Stimulated activated CD8-positive, alpha-beta memory T cell treated with anti-CD3 and anti-CD28 coated beads, Interleukin-12 subunit alpha, Interleukin-12 subunit beta, amount 100 ng/mL, for 24 hours (primary cell): ENCODE results near the gene ALDH5A1.
"Not testable (repeated sequence)": the region's sequence is repeated elsewhere in the genome, so short reads cannot be mapped to it uniquely, and the experiment has no call there.

Experiments
- DNase-seq: peaks from one replicate; pipeline ENCODE4 v3.0.0-alpha.2; 2020; ENCODE audit errors: extremely low read depth

The ALDH5A1 gene

GRCh38 chr6:24486065-24486464 is 8.7 kb upstream of the ALDH5A1 start:
- no peak for DNase-seq

DNA sequence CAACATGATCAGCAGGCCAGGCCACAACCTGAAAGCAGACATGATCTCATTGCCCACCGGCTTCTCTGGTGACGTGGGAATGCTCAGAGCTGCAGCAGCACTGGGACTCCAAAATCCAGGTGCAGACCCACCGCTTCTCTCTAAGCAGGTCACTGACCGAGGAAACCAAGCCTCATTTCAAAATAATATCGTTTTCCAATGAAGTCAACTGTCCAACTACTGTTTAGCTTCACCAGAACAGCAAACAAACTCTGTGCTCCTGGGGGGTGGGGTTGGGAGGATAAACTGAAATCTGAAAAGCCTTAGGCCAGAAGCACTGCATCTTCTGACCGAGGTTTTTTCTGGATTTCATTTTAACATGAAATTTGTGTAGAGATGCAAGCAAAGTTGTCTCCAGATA is 5.3 kb upstream of the ALDH5A1 start, which contains the start of gene GPLD1:
Gene GPLD1, minus strand, starts transcription at position 109 of the 400 bp plus-strand sequence. Its CDS starts 67 bp downstream, at position 42.
- no peak for DNase-seq

- DNase-seq: no peak
Observed at GRCh38 chr6:24489881-24490280, 4.9 kb upstream of the ALDH5A1 start.

- no peak for DNase-seq
Observed at GRCh38 chr6:24490948-24491347, 3.8 kb upstream of the ALDH5A1 start.

GRCh38 chr6:24492475-24492874 is 2.3 kb upstream of the ALDH5A1 start:
- no peak for DNase-seq

DNA sequence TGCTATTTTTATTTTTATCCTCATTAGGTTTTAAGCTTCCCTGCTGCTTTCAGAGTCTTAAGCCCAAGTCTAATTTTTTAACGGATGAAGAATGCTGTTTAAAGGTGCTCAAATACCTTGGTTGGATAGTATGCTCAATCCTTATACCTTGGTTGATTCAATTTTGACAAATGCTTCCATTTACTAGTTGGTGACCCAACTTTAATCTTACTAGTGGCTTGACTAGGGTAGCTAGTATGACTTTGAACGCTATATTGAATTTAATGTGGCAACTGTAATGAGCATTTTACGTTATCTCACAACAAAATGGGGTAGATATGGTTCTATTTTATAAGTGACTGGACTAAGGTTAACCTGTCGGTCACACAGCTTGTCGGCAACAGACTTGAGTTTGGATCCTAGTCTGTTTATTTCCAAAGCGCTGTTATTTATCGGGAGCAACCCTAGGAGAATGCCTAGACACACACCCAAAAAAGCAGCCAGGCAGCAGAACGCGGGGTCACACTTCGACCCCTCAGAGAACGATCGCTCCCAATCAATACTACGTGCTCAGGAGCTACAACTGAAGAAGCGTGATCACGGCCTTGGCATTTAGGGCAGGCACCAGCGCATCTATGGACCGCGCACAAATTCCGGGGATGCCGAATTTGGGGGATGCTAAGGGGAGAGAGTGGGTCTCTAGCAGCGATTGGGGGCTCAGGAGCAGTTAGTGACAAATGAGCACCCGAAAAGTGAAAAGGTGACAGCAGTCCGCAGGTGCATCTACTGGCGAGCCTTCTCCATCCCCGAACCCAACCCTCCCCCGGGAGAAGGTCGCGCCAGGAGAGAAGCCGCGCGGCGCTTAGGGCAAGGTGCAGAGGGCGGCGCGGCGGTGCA is 586 bp upstream of the ALDH5A1 start:
- DNase-seq: no peak

DNA sequence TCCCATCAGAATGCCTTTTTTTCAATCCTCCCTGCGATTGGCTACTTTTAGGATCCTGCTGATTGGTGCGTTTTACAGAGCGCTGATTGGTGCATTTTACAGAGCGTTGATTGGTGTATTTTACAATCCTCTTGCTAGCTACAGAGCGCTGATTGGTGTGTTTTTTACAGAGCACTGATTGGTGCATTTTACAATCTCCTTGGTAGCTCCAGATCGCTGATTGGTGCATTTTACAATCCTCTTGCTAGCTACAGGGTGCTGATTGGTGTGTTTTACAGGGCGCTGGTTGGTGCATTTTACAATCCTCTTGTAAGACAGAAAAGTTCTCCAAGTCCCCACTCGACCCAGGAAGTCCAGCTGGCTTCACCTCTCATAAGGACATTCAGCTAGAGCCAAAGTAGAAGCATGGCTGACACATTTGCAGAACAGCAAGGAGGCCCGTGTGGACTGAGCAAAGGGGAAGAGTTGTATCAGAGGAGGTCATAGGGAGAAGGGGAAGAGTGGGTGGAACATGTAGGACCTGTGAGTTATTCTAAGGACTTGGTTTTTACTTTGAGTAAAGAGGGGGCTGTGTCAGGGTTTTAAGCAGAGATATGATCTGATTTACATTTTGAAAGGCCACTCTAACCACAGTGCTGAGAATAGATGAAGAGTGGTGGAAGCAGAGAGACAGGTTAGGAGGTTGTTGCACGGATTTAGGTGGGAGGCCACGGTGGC is 2.6 kb downstream of the ALDH5A1 start:
- DNase-seq: no peak

- no peak for DNase-seq
Observed at GRCh38 chr6:24500683-24501082, 5.9 kb downstream of the ALDH5A1 start.

- DNase-seq: no peak
Observed at GRCh38 chr6:24501374-24501773, 6.6 kb downstream of the ALDH5A1 start.

DNA sequence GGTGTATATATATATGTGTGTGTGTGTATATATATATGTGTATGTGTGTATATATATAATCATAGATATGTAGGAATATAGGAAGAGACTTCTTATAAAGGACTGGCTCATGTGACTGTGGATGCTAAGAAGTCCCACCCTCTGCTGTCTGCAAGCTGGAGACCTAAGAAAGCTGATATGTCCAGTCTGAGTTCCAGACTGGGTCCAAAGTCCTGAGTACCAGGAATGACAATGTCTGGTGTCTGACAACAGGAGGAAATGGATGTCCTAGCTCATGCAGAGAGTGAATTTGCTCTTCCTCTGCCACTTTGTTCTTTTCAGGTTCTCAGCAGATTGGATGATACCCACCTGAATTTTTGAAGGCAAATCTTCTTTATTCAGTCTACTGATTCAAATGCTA is 7.1 kb downstream of the ALDH5A1 start:
- no peak for DNase-seq

- DNase-seq: no peak
Observed at GRCh38 chr6:24504287-24504648, 9.5 kb downstream of the ALDH5A1 start.

GRCh38 chr6:24504649-24505586 is 10.1 kb downstream of the ALDH5A1 start:
- no peak for DNase-seq

DNA sequence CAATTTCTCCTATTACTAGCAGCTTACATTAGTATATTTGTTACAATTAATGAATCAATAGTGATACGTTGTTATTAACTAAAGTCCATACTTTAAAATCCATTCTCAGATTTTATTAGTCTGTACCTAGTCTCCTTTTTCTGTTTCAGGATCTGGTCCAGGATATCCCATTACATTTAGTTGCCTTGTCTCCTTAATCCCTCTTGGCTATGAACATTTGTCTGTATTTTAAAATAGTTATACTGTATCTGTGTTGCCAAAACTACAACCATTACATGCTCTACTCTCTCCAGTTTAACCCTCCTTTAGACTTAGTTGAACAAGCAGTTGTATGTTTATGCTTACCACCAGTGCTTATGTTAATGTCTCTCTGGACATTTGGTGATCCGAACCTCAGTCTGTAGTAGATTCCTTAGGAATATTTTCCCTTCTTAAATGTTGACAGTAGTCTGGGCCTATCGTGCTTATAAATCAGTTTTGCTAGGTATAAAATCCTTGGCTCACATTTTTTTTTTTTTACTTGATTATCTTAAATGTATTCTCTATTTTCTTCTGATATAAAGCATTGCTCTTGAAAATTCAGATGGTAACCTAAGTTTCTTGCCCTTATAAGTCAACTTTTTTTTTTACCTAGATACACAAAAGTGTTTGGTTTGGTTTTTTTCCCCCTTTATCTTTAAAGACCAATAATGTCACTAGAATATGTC is 12.2 kb downstream of the ALDH5A1 start:
- no peak for DNase-seq

GRCh38 chr6:24511976-24512375 is 17.2 kb downstream of the ALDH5A1 start:
- not testable (repeated sequence) for DNase-seq

- no peak for DNase-seq
Observed at GRCh38 chr6:24513602-24514001, 18.8 kb downstream of the ALDH5A1 start.

- no peak for DNase-seq
Observed at GRCh38 chr6:24517659-24518543, 23.1 kb downstream of the ALDH5A1 start.

DNA sequence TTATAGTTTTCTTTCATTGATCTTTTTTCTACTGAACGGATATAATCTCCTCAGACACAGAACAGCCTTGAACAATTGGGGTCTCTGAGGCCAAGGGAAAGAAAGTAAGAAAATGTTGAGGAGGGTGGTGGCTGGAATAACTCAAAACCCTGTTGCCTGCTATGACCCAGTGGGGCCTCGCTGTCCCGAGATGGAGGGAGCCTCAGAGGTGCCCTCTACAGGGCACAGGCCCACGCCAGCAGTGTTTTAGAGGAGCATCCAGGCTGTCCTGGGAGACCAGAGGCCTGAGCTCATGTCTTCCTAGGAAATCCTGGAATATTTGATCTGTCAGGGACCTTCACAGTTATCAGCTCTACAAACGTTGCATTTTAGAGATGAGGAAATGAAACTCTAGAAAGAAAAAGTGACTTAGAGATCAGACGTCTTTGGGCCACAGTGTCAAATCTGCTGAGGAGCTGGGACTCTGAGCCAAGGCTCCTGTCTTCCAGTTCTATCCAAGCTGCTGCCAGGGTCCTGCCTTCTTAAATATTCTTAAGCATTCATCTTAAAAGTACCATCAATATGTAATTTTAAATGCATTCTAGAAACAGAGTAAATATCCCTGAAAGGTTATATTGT is 26.3 kb downstream of the ALDH5A1 start:
- DNase-seq: no peak

- DNase-seq: no peak
Observed at GRCh38 chr6:24522228-24523176, 27.7 kb downstream of the ALDH5A1 start.

DNA sequence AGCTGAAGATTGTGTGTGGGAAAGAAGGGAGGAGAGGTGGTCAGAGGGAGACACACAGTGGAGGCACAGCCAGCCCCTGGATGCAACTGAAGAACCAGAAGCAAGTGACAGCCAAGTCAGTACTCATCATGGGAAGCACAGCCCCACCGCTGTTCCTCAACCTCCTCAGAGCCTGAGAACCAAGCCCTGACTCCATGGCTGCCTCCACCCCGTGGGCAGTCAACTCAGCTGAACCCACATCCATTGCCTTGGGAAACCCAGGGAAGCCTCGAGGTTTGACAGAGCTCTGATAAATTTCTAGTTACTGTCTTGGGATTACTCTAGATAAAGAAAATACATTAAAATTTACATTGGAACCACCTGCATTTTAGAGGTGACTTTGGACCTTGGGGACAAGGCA is 29.6 kb downstream of the ALDH5A1 start:
- DNase-seq: no peak
